NCI-H774 (cell line): ENCODE data around the gene OSBP2.

Source experiments
- DNase-seq: peaks from one replicate; lab custom pipeline; 2025; lab: John Stamatoyannopoulos, UW

The OSBP2 gene

GRCh38 chr22:30940685-30941362 lies 246.2 kb downstream of the OSBP2 start:
- no peak for DNase-seq

- DNase-seq: no peak
Measured at GRCh38 chr22:30941363-30941740, 246.7 kb downstream of the OSBP2 start.

GRCh38 chr22:30943368-30943767 lies 248.7 kb downstream of the OSBP2 start:
- DNase-seq: no peak

GRCh38 chr22:30944986-30945385 lies 250.3 kb downstream of the OSBP2 start:
- no peak for DNase-seq

GRCh38 chr22:30945653-30946052 lies 251.0 kb downstream of the OSBP2 start:
- DNase-seq: no peak

- DNase-seq: no peak
Measured at GRCh38 chr22:30946354-30946753, 251.7 kb downstream of the OSBP2 start.

- DNase-seq: no peak
Measured at GRCh38 chr22:30947173-30947815, 252.6 kb downstream of the OSBP2 start.

GRCh38 chr22:30947816-30948454 lies 253.3 kb downstream of the OSBP2 start:
- no peak for DNase-seq

- no peak for DNase-seq
Measured at GRCh38 chr22:30948930-30949342, 254.3 kb downstream of the OSBP2 start.

- no peak for DNase-seq
Measured at GRCh38 chr22:30949934-30950660, 255.4 kb downstream of the OSBP2 start.

GRCh38 chr22:30953206-30953605 lies 258.5 kb downstream of the OSBP2 start:
- no peak for DNase-seq

- no peak for DNase-seq
Measured at GRCh38 chr22:30955153-30955552, 260.5 kb downstream of the OSBP2 start.
